ENCODE data around the gene RHOA.

The RHOA gene

GRCh38 chr3:49311283-49311682 lies 100.5 kb downstream of the RHOA start:
- Histone ChIP-seq H3K27ac (ENCODE audit: low read depth, low read length) (no peak overlapping the region), H3K9ac (ENCODE audit: low read length in 5 of 5) (no peak overlapping the region), H3K27me3 (ENCODE audit: control insufficient read depth in 5 of 5, insufficient read depth in 4 of 5, low read length in 5 of 5) (no peaks in the 10 kb centered on the region), H3K4me1 (ENCODE audit: control insufficient read depth in 5 of 5, insufficient read depth in 5 of 5, low read length in 5 of 5) (peaks cover 0 to 8% (median 2%) of the 10 kb centered on the region in 5 donors), H3K4me3 (ENCODE audit: low read depth in 1 of 5, low read length in 5 of 5) (no peak overlapping the region), H3K36me3 (ENCODE audit: control insufficient read depth in 5 of 5, insufficient read depth in 5 of 5, low read length in 5 of 5) (peaks cover 4 to 72% (median 48%) of the 10 kb centered on the region in 5 donors), H3K9me3 (ENCODE audit: control insufficient read depth in 5 of 5, low read length in 5 of 5) (no peaks in the 10 kb centered on the region)

- Histone ChIP-seq H3K4me1 (ENCODE audit: control insufficient read depth in 5 of 5, insufficient read depth in 5 of 5, low read length in 5 of 5) (peaks cover 0 to 8% (median 2%) of the 10 kb centered on the region in 5 donors), H3K36me3 (ENCODE audit: control insufficient read depth in 5 of 5, insufficient read depth in 5 of 5, low read length in 5 of 5) (peaks cover 5 to 72% (median 48%) of the 10 kb centered on the region in 5 donors), H3K9ac (ENCODE audit: low read length in 5 of 5) (no peak overlapping the region), H3K4me3 (ENCODE audit: low read depth in 1 of 5, low read length in 5 of 5) (no peak overlapping the region), H3K9me3 (ENCODE audit: control insufficient read depth in 5 of 5, low read length in 5 of 5) (no peaks in the 10 kb centered on the region), H3K27ac (ENCODE audit: low read depth, low read length) (no peak overlapping the region), H3K27me3 (ENCODE audit: control insufficient read depth in 5 of 5, insufficient read depth in 4 of 5, low read length in 5 of 5) (no peaks in the 10 kb centered on the region)
These were observed 101.1 kb downstream of the RHOA start for GRCh38 chr3:49310677-49311076.

All from subcutaneous abdominal adipose tissue (tissue), 5 donors.